GM18873 (cell line): ENCODE results near the gene MAGEL2.
"Not testable (repeated sequence)": the region's sequence is repeated elsewhere in the genome, so short reads cannot be mapped to it uniquely, and the experiment has no call there.

Experiments
- ATAC-seq: cut with Tn5 transposase; IDR thresholded peaks from one replicate; pipeline ENCODE4 v1.9.1; 2021; ENCODE audit warnings: mild to moderate bottlenecking, moderate library complexity, moderate number of reproducible peaks; ENCODE audit not compliant: unreplicated experiment, low FRiP score

Gene MAGEL2

DNA sequence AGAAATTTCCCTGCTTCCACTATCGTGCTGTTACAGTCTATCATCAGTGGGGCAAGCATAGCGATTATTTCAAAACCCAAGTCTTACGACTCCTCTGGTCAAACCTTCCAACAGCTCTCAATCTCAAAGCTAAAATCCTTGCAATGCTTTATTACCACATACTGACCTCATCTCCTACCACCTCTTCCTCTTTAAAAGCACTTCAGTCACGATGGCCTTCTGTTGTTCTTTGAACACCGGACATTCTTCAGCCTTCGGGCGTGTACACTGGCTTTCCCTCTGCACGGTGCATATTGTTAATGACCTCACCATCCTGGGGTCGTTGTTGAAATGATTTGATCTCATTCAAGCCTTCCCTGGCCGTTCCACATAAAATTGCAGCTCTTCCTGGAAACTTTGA lies 31.1 kb downstream of the MAGEL2 start:
- no peak for ATAC-seq

DNA sequence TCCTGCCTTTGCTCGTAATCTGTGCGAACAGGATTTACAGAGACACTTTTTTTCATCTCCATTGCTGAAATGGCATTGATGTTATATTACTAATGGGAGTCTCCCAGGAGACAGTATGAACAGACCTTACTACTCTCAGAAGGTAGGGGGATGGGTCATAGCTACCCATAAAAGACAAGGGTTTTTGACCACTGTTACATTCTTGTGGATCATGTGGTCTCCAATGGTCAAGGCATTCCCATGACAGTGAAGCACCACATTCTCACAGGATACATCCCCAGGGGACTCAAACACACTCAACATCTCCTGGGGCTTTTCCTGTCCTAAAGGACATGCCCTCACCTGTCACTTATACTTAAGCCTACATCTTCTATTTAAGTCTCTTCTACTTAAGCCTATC lies 41.4 kb downstream of the MAGEL2 start:
- ATAC-seq, result no peak

DNA sequence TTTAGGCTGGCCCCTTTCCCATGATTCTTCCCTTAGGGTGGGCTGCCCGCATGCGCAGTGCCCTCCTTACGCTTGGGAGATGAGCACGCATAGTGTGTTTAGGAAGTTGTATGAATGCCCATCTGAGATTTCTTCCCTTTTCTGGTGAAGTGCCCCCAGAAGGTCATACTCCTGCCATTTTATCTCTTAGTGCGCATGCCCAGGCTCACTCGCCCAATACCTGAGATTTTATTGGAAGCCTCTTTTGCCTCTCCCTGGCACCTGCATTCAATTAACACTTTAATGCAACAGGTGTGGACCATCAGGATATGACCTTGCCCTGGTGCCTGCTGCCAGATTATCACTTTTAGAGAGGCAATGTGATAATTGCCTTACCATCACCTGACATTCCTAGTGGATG lies 45.5 kb downstream of the MAGEL2 start:
- no peak for ATAC-seq

DNA sequence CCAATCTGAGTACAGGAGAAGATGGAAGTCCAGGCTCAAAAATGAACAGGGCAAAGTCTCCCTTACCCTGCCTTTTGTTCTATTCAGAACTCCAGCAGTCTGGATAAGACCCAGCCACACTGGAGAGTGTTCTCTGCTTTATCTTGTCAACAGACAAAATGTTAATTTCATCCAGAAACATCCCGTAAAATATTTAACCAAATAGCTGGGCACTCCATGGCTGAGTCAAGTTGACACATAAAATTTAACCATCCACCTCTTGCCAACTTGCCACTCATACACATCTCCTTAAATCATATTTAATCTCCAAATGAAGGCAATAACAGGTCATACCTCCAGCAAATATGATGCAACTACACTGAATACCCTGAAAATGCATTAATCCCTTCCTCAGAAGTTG lies 48.6 kb downstream of the MAGEL2 start:
- no peak for ATAC-seq

DNA sequence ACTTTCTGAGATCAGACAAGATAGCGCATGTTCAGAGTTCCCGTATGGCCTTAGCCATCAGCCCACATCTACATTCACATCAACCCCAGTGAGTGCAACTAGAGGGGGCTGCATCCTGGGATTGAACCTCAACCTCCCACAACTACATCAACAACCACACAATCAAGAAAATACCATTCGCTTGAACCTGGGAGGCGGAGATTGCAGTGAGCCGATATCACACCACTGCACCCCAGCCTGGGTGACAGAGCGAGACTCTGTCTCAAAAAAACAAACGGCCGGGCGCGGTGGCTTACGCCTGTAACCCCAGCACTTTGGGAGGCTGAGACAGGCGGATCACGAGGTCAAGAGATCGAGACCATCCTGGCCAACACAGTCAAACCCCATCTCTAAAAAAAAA lies 50.4 kb downstream of the MAGEL2 start:
- not testable (repeated sequence) for ATAC-seq

DNA sequence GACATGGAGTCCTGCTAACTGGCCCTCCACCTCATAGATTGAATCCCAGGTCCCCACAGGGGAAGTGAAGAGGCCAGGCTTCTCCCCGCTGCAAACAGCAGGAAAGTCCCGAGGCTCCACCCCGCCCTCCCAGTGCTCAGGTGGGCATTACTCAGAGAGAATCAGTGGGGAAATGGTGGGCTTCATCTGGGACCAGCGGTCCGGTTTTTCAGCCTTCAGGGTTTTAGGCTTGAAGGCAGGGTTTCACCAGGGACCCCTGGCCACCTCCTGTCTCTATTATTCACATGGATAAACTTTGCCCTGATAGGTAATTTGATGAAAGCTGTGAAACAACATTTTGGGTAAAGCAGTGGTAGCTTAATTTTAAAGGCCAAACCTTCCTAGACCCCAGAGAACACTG lies 50.9 kb downstream of the MAGEL2 start:
- no peak for ATAC-seq

DNA sequence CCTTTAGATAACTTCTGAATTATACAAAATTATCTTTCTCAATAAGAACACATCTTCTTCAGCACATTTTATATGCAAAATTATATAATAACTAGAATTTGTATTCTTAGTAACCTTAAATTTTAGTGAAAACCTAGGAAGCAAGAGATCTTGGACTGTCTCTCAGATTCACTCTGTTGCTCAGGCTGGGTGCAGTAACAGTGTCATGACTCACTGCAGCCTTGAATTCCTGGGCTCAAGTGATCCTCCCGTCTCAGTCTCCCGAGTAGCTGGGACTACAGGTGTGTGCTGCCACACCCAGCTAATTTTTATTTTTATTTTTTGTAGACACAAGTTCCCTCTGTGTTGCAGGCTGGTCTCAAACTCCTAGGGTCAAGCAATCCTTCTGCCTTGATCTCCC lies 52.3 kb downstream of the MAGEL2 start:
- no peak for ATAC-seq

DNA sequence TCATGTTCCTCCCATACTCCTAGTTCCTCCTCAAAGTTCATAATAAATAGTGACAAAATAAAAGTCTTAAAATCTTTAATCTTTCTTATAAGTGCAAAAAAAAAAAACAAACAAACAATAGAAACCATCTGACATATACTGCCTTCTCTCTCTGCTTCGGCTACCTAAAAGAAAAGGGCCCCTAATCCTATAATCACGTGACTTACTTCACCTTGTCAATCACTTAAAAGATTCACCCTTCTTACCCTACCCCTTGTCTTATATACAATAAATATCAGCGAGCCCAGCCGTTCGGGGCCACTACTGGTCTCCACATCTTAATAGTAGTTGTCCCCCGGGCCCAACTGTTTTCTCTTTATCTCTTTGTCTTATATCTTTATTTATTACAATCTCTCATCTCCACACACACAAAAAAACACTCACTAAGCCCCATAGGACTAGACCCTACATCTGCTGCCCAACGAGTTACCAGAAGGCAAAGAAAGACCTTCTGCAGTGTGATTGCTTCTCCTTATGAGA lies 53.4 kb downstream of the MAGEL2 start:
- ATAC-seq, result no peak
